Measurements from ENCODE around the gene CSGALNACT2.

The CSGALNACT2 gene

GRCh38 chr10:43126759-43127424 is 11.4 kb upstream of the CSGALNACT2 start:
- TF ChIP-seq CEBPB (IDR thresholded peaks at IDR 0.05): no peak
- TF ChIP-seq MAX (IDR thresholded peaks at IDR 0.05): no peak
- no peak for TF ChIP-seq ZBTB7A (IDR thresholded peaks at IDR 0.05; ENCODE audit: low read depth)
- no peak for TF ChIP-seq EP300 (IDR thresholded peaks at IDR 0.05; ENCODE audit: borderline replicate concordance)
- TF ChIP-seq TCF12 (IDR thresholded peaks at IDR 0.05; ENCODE audit: low read depth): no peak
- TF ChIP-seq REST (IDR thresholded peaks at IDR 0.05; ENCODE audit: low read depth): no peak
- TF ChIP-seq FOXM1 (IDR thresholded peaks at IDR 0.05; ENCODE audit: borderline replicate concordance, low read depth): no peak
- TF ChIP-seq YY1 (IDR thresholded peaks at IDR 0.05; ENCODE audit: low read depth): no peak
- no peak for TF ChIP-seq EGR1 (IDR thresholded peaks at IDR 0.05)
- no peak for TF ChIP-seq RAD21 (IDR thresholded peaks at IDR 0.05; ENCODE audit: low read depth)

- TF ChIP-seq CEBPB (IDR thresholded peaks at IDR 0.05) (no peak), USF1 (IDR thresholded peaks at IDR 0.05) (no peak), YY1 (IDR thresholded peaks at IDR 0.05; ENCODE audit: low read depth) (no peak)
Observed at GRCh38 chr10:43127442-43127841, 10.8 kb upstream of the CSGALNACT2 start.

- TF ChIP-seq REST (IDR thresholded peaks at IDR 0.05; ENCODE audit: low read depth): no peak
- no peak for TF ChIP-seq TAF1 (IDR thresholded peaks at IDR 0.05; ENCODE audit: low read depth)
- TF ChIP-seq MAX (IDR thresholded peaks at IDR 0.05): no peak
- no peak for TF ChIP-seq NFIC (IDR thresholded peaks at IDR 0.05)
- TF ChIP-seq TEAD4 (IDR thresholded peaks at IDR 0.05): no peak
- no peak for TF ChIP-seq EP300 (IDR thresholded peaks at IDR 0.05; ENCODE audit: borderline replicate concordance)
- TF ChIP-seq CEBPB (IDR thresholded peaks at IDR 0.05): no peak
- no peak for TF ChIP-seq RAD21 (IDR thresholded peaks at IDR 0.05; ENCODE audit: low read depth)
- no peak for TF ChIP-seq EGR1 (IDR thresholded peaks at IDR 0.05)
- TF ChIP-seq FOXM1 (IDR thresholded peaks at IDR 0.05; ENCODE audit: borderline replicate concordance, low read depth): no peak
- TF ChIP-seq CREB1 (IDR thresholded peaks at IDR 0.05; ENCODE audit: low read depth): no peak
- no peak for TF ChIP-seq USF1 (IDR thresholded peaks at IDR 0.05)
- TF ChIP-seq TCF12 (IDR thresholded peaks at IDR 0.05; ENCODE audit: low read depth): no peak
- TF ChIP-seq YY1 (IDR thresholded peaks at IDR 0.05; ENCODE audit: low read depth): no peak
- no peak for TF ChIP-seq ZBTB7A (IDR thresholded peaks at IDR 0.05; ENCODE audit: low read depth)
Observed at GRCh38 chr10:43128331-43128730, 9.9 kb upstream of the CSGALNACT2 start.

- no peak for TF ChIP-seq RAD21 (IDR thresholded peaks at IDR 0.05; ENCODE audit: low read depth)
Observed at GRCh38 chr10:43128958-43129706, 9.1 kb upstream of the CSGALNACT2 start.

- TF ChIP-seq CEBPB (IDR thresholded peaks at IDR 0.05): no peak
- no peak for TF ChIP-seq TCF12 (IDR thresholded peaks at IDR 0.05; ENCODE audit: low read depth)
- TF ChIP-seq FOXM1 (IDR thresholded peaks at IDR 0.05; ENCODE audit: borderline replicate concordance, low read depth): no peak
- no peak for TF ChIP-seq USF1 (IDR thresholded peaks at IDR 0.05)
- no peak for TF ChIP-seq NFIC (IDR thresholded peaks at IDR 0.05)
- TF ChIP-seq EGR1 (IDR thresholded peaks at IDR 0.05): no peak
- TF ChIP-seq REST (IDR thresholded peaks at IDR 0.05; ENCODE audit: low read depth): no peak
- no peak for TF ChIP-seq EP300 (IDR thresholded peaks at IDR 0.05; ENCODE audit: borderline replicate concordance)
- TF ChIP-seq YY1 (IDR thresholded peaks at IDR 0.05; ENCODE audit: low read depth): no peak
- no peak for TF ChIP-seq RAD21 (IDR thresholded peaks at IDR 0.05; ENCODE audit: low read depth)
- TF ChIP-seq MAX (IDR thresholded peaks at IDR 0.05): no peak
- TF ChIP-seq ZBTB7A (IDR thresholded peaks at IDR 0.05; ENCODE audit: low read depth): no peak
Observed at GRCh38 chr10:43130770-43131171, 7.5 kb upstream of the CSGALNACT2 start.
